ENCODE data around the gene KRTAP5-4.

DNA sequence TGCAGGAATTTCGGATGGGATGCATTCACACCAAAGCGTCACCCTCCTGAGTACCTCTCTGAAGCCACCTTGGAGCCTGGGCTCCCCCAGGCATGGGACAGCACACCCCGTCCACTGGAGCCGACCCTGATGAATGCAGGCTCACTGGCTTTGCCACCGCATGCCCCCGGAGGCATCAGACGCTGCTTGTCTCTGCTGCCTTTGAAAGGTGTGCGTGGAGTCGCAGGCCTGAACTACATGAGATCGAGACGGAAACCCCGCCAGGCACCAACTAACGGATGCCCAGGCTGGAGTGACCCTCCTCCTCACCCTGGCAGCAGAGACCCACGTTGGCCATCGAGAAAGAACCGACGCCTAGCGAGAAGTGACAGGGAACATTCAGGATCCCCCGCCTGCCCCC, 30.1 kb upstream of the KRTAP5-4 start:
- TF ChIP-seq, protein P1, sequence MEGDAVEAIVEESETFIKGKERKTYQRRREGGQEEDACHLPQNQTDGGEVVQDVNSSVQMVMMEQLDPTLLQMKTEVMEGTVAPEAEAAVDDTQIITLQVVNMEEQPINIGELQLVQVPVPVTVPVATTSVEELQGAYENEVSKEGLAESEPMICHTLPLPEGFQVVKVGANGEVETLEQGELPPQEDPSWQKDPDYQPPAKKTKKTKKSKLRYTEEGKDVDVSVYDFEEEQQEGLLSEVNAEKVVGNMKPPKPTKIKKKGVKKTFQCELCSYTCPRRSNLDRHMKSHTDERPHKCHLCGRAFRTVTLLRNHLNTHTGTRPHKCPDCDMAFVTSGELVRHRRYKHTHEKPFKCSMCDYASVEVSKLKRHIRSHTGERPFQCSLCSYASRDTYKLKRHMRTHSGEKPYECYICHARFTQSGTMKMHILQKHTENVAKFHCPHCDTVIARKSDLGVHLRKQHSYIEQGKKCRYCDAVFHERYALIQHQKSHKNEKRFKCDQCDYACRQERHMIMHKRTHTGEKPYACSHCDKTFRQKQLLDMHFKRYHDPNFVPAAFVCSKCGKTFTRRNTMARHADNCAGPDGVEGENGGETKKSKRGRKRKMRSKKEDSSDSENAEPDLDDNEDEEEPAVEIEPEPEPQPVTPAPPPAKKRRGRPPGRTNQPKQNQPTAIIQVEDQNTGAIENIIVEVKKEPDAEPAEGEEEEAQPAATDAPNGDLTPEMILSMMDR (conservative IDR thresholded peaks at IDR 0.05 in 1 of 2, IDR thresholded peaks at IDR 0.05 in 1 of 2; ENCODE audit: low read depth in 1 of 2, low read length in 2 of 2): no peak
- no peak for TF ChIP-seq EZH2 (IDR thresholded peaks at IDR 0.05; ENCODE audit: low read length, missing control alignments)
